Astrocyte of the spinal cord (primary cell): ENCODE measurements around the gene PDCL2.

Experiments
- DNase-seq: peaks from one replicate; pipeline ENCODE4 v3.0.0; 2011; ENCODE audit warnings: low read depth, low spot score
- H3K4me3 ChIP-seq: 2 replicates; pipeline ENCODE4 v1.5.1; 2011; ENCODE audit warnings: low read depth, mild to moderate bottlenecking, low read length, moderate library complexity
- in situ Hi-C: cut with HindIII; loops from 2 replicates; pipeline ENCODE4 v1.10.0; 2017; ENCODE audit warnings: low sequenced_read_pairs
- TF ChIP-seq, protein P1 (sequence below): IDR thresholded peaks from 2 replicates; pipeline ENCODE4 v1.5.1; 2012; ENCODE audit warnings: low read depth, mild to moderate bottlenecking, low read length, inconsistent platforms

The PDCL2 gene

DNA sequence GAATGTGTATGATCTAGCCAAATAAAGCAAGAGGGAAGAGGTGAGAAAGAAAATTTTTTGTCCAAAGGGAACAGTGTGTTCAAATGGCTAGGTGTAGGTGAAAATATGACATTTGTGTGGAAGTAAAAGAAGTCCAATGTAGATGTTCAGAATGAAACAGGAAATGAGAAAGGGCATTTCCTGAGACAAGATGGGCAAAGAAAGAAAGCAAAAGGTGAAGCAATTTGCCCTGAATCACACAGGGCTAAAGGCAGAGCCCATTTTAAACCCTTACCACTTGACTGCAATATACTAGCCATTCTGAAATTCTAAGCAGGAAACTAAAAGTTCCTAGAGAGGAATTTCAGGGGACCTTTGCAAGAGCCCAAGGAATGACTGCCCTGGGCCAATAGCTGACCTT is 81.4 kb downstream of the PDCL2 start:
- TF ChIP-seq, protein P1, sequence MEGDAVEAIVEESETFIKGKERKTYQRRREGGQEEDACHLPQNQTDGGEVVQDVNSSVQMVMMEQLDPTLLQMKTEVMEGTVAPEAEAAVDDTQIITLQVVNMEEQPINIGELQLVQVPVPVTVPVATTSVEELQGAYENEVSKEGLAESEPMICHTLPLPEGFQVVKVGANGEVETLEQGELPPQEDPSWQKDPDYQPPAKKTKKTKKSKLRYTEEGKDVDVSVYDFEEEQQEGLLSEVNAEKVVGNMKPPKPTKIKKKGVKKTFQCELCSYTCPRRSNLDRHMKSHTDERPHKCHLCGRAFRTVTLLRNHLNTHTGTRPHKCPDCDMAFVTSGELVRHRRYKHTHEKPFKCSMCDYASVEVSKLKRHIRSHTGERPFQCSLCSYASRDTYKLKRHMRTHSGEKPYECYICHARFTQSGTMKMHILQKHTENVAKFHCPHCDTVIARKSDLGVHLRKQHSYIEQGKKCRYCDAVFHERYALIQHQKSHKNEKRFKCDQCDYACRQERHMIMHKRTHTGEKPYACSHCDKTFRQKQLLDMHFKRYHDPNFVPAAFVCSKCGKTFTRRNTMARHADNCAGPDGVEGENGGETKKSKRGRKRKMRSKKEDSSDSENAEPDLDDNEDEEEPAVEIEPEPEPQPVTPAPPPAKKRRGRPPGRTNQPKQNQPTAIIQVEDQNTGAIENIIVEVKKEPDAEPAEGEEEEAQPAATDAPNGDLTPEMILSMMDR: no peak
- H3K4me3 ChIP-seq: no peak overlapping the region
- in situ Hi-C loops: no loop called here
- no peak for DNase-seq

DNA sequence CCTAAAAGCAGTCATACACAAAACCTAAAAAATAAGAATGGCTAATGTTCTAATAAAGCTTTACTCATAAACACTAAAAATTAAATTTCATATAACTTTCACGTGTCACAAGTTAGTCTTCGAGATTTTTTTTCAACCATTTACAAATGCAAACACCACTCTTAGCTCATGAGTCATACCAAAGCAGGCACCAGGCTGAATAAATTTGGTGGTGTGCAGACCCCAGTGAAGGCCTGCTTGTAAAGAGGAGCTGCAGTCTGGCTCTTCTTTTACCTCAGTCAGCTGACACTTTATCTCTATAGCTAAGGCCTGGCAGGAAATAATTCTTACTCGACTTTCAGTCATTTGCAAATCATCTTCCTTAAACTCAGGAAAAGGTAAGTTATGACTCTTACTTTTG is 82.8 kb downstream of the PDCL2 start:
- peak; percentile 12 for DNase-seq
- TF ChIP-seq, protein P1: no peak
- in situ Hi-C loops: no loop called here
- H3K4me3 ChIP-seq: no peak overlapping the region

DNA sequence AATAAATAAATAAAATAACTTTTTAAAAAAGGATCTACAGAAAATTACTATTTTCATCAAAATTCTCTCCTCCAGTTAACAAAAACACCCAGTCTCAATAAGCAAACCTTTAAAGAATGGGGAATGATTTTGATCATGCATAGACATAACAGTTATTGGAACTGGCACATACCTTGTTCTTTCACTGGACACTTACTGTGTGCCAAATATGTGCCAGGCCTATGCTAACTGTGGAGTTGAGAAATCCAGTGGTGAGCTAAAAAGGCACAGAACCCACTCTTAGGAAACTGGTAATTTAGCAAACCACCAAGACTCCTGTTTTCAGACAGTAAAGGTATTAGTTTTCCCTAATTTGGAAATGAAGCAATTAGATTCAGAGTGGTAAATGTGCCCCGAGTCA is 84.4 kb downstream of the PDCL2 start:
- in situ Hi-C loops: no loop called here
- no peak overlapping the region for H3K4me3 ChIP-seq
- no peak for DNase-seq
- TF ChIP-seq, protein P1: no peak
